Coronary artery (tissue), 2 donors: ENCODE results near the gene METTL25B.

Experiments used
- DNase-seq: peaks from one replicate; pipeline ENCODE4 v3.0.0-alpha.2; 2017; ENCODE audit warnings: low spot score
- H3K27ac ChIP-seq, 2 donors: fragments of 200-600 bp; sonication (generic); one replicate each; pipeline ENCODE4 v1.5.1; 2016 to 2019
- H3K4me3 ChIP-seq: fragments of 200-600 bp; sonication (generic); 2 replicates; pipeline ENCODE4 v1.5.1; 2016; ENCODE audit warnings: mild to moderate bottlenecking, moderate library complexity
- TF ChIP-seq, protein P1 (sequence below): fragments of 200-600 bp; sonication (generic); IDR thresholded peaks from one replicate; pipeline ENCODE4 v1.5.1; 2019; ENCODE audit warnings: antibody characterized with exemption

The METTL25B gene

DNA sequence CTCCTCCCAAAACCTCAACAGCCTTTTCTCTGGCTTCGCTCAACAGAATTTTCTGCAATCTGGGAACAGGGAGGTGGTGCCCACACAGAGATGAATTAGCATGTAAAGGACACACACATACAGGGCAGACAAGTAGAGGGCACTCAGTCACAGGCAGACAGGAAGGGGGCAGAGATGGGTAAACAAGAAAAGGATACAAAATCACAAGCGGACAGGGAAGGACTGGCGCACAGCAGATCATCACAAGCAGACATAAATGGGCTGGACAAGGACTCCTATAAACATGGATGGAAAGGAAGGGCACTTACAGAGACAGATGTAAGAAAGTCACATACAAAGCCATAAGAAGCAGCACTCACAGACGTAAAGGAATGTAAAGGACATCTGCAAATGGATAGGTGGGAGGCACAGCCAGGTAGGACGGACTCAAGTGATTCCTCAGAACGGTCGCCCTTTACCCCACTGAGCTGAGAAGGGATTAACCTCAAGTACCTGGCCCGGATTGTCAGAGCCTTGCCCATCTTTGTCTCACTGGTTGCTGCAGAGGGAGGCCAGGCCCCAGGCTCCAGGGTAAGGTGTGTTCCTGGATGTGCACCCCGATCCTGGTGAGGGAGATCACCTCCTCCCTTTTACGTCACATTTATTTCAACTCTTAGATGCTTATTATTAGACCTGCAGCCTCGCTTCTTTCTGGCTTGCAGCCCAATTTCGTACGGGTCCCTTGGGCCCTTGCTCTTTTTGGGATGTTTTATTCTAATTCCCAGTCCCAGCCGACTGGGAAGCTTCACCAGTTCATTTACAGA, 38.2 kb downstream of the METTL25B start:
- no peak for DNase-seq
- TF ChIP-seq, protein P1, sequence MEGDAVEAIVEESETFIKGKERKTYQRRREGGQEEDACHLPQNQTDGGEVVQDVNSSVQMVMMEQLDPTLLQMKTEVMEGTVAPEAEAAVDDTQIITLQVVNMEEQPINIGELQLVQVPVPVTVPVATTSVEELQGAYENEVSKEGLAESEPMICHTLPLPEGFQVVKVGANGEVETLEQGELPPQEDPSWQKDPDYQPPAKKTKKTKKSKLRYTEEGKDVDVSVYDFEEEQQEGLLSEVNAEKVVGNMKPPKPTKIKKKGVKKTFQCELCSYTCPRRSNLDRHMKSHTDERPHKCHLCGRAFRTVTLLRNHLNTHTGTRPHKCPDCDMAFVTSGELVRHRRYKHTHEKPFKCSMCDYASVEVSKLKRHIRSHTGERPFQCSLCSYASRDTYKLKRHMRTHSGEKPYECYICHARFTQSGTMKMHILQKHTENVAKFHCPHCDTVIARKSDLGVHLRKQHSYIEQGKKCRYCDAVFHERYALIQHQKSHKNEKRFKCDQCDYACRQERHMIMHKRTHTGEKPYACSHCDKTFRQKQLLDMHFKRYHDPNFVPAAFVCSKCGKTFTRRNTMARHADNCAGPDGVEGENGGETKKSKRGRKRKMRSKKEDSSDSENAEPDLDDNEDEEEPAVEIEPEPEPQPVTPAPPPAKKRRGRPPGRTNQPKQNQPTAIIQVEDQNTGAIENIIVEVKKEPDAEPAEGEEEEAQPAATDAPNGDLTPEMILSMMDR: no peak
- Histone ChIP-seq H3K27ac (peak overlapping the region; percentile 67 to 81), H3K4me3 (peak overlapping the region; percentile 76)

DNA sequence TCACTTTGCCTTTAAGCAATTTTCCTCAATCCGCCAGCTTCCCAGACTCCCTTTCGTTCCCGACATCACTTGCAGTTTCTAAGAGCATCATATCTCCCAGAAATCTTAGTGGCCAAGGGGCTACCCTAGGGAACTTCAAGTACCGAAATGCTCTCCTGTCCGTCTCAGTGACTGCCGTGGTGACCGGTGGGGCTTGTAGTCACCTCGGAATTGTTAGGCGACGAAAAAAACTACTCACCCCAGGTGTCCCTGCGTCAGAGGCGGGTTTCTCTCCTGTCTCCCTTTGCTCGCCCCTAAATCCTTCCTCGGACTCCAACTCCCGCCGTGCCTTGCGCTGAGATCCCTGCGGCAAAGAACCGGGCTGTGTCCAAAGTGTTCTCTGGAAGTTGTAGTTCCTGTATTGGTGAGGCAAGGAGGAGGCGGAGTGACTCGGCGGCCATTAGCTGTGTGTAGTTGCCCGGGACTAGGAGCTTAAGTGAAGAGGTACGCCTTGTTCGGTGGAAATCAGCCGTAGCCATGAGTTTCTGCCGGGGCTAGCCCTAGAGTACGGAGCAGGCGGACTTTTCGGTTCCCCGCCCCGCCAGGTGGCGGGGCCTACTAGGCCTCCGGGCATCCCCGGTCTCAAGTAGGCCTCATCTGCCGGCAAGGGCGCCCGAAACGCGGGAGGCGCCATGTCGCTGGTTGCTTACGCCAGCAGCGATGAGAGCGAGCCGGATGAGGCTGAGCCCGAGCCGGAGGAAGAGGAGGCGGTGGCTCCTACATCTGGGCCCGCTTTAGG, 39.0 kb downstream of the METTL25B start, which contains the start of gene PRCC:
Gene PRCC (plus strand): TSS at position 435 of the 778 bp plus-strand sequence. CDS start 237 bp downstream, at position 672.
- TF ChIP-seq, protein P1: no peak

DNA sequence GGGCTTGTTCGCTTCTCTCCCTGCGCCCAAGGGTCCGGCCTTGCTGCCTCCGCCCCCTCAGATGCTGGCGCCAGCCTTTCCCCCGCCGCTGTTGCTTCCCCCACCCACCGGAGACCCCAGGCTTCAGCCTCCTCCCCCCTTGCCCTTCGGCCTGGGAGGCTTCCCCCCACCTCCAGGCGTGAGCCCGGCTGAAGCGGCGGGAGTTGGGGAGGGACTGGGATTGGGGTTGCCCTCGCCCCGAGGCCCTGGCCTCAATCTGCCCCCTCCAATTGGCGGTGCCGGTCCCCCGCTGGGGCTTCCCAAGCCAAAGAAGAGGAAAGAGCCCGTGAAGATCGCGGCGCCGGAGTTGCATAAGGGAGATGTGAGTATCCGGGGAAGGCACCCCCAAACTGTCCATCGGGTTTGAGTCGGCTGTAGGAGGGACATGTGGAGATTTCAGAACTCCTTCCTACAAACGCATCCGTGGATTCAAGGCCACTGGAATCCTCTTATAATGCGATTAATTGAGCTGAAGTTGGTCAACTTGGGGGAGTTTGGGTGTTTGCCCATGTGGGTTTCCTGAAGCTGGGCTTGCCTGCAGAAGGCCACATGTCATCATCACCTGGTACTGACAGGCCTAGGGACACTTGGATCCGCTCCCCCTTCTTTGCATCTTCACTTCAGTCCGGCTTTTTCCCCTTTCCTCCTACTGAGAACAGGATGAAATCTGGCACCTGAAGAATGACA, 39.8 kb downstream of the METTL25B start:
- peak; percentile 78 for DNase-seq
- TF ChIP-seq, protein P1: no peak

More for the DNA sequence above, 39.0 kb downstream of the METTL25B start, which contains the start of gene PRCC:
- DNase-seq: peak; percentile 100
- Histone ChIP-seq H3K27ac (peak within 1 kb of the TSS; percentile 89 to 91), H3K4me3 (peak within 1 kb of the TSS; percentile 92)

DNA sequence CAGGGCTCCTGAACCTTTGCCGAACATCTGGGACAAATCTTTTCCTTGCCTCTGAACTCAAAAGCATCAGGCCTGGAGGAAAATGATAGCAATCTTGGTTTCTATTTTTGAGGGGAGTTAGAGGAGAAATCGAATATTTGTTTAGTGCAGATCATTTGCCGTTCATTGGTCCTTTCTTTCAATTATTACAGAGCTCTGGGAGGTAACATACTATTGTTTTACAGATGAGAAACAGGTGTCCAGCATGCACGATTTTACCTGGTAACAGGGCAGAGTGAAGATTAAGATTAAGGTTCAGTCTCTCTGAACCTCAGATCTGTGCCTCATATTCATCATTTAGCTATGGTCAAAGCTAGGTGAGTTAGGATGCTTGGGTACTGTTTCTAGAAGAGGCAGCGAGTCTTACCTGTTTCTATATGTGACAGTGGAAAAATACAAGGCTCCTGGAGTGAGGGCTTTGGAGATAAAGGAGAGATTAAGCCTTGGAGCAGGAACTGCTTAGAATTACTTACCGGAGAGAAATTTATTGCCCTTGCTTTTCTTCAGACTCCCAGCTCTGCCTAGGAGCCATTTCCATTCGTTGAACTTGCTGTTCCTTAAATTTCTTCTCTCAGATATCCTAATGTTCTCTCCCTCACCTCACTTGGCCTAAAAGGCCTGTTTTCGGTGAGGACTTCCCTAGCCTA, 40.5 kb downstream of the METTL25B start:
- H3K27ac ChIP-seq: no peak overlapping the region
- TF ChIP-seq, protein P1: no peak
- DNase-seq: no peak

More for the DNA sequence above, 39.8 kb downstream of the METTL25B start:
- peak overlapping the region; percentile 89 to 91 for H3K27ac ChIP-seq
- H3K4me3 ChIP-seq: peak overlapping the region; percentile 92

DNA sequence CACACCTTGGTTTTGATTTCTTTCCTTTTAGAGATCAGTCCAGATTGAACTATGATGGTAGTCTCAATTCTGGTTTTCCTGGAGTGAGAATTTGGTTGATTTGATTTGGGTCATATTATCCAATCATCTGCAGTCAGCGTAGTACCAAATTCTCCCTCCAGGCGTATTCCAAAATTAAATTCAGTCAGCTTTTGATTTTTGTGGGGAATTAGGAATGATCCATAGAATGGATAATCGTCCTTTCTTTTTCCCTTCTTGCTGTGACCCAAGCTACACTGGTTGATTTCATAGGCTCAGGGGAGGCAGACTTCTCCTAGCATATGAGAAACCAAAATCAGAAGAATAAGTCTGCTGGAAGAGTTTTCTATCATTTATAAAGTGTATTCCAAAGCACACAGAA, 44.0 kb downstream of the METTL25B start:
- H3K27ac ChIP-seq: no peak overlapping the region
- H3K4me3 ChIP-seq: no peak overlapping the region
- DNase-seq: no peak
- TF ChIP-seq, protein P1: no peak

More for the DNA sequence above, 40.5 kb downstream of the METTL25B start:
- peak overlapping the region; percentile 92 for H3K4me3 ChIP-seq
